Upper lobe of right lung (tissue), 1 donor: ENCODE measurements around the gene GRAP. TPM values are rescaled to one million over a fixed set of nuclear protein-coding genes. Genes with fewer than 3 reads are reported as not detected.

Experiments used
- ATAC-seq: fragments of 200-7000 bp; cut with Tn5 transposase; one replicate; pipeline ENCODE4 v1.9.1; 2020; ENCODE audit warnings: mild to moderate bottlenecking, moderate library complexity
- DNase-seq: peaks from one replicate; pipeline ENCODE4 v3.0.0-alpha.2; 2020
- H3K27ac ChIP-seq: fragments of 200-600 bp; one replicate; pipeline ENCODE4 v1.8.0; 2022
- H3K27me3 ChIP-seq: fragments of 200-600 bp; one replicate; pipeline ENCODE4 v1.8.0; 2022; ENCODE audit warnings: mild to moderate bottlenecking
- H3K36me3 ChIP-seq: fragments of 200-600 bp; one replicate; pipeline ENCODE4 v1.8.0; 2022
- H3K4me1 ChIP-seq: fragments of 200-600 bp; one replicate; pipeline ENCODE4 v1.8.0; 2022
- H3K4me3 ChIP-seq: fragments of 200-600 bp; one replicate; pipeline ENCODE4 v1.8.0; 2022; ENCODE audit warnings: mild to moderate bottlenecking
- H3K9me3 ChIP-seq: fragments of 200-600 bp; one replicate; pipeline ENCODE4 v1.8.0; 2022
- intact Hi-C: fragments of 100-400 bp; cut with DNase I; formaldehyde crosslinking; loops from one replicate; pipeline ENCODE4 v1.11.0; 2022
- total RNA-seq: library from RNA; stranded (reverse); fragmentation: NEBNext Ultra II Directional; extraction: Animal tissue kit (Norgen Biotek cat#: 25700); gene quantifications from one replicate; pipeline ENCODE4 v1.2.1, GENCODE V29; 2021
- TF ChIP-seq, protein P1 (sequence below): fragments of 200-600 bp; IDR thresholded peaks from one replicate; pipeline ENCODE4 v1.8.0; 2022; ENCODE audit warnings: antibody characterized with exemption
- donor health status: DM: no; HTN: yes; CAD: no; lungs with severe emphysema.

The GRAP gene
- total RNA-seq, 1 donor from 2014 or later, result 10.6 TPM

DNA sequence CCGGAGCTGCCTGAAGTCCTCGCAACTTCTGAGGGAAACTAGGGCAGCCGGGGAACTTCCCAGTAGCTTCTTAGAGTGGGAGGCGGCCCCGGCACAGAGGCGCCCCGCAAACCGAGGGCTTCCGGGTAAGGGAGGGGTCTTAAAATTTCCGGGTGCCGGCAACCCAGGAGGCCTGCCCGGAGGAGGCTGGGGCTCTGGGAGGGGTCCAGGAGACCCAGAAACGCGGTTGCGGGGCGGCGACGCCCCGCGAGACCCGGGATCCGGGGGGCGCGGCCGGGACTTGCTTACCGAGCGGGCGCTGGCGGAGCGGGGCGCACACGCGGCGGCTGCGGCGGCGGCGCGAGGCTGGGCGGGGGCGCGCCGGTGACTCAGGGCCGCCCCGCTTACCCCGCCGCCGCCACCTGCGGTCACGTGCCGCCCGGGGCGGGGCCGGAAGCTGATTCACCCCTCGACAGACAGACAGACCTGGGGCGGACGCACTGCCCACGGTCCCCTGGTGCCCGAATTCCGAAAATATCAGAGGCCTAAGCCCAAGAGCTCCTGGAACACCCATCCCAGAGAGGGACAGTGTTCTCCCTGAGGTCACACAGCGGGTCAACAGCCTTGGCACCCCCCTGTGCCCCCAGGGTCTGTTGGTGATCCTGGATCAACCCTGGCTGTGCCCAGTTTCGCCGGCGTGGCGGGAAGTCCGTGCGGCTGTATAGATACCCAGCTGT is 42.2 kb downstream of the GRAP start, which contains the start of gene FAM83G:
Gene FAM83G, minus strand, starts transcription at position 344 of the 716 bp plus-strand sequence. CDS start 723 bp downstream, outside the sequence.
- peak; percentile 92 for DNase-seq
- H3K4me3 ChIP-seq, result peak within 1 kb of the TSS; percentile 66
- peak within 1 kb of the TSS; percentile 73 for H3K27ac ChIP-seq
- intact Hi-C loops, result no loop called here
- TF ChIP-seq, protein P1, sequence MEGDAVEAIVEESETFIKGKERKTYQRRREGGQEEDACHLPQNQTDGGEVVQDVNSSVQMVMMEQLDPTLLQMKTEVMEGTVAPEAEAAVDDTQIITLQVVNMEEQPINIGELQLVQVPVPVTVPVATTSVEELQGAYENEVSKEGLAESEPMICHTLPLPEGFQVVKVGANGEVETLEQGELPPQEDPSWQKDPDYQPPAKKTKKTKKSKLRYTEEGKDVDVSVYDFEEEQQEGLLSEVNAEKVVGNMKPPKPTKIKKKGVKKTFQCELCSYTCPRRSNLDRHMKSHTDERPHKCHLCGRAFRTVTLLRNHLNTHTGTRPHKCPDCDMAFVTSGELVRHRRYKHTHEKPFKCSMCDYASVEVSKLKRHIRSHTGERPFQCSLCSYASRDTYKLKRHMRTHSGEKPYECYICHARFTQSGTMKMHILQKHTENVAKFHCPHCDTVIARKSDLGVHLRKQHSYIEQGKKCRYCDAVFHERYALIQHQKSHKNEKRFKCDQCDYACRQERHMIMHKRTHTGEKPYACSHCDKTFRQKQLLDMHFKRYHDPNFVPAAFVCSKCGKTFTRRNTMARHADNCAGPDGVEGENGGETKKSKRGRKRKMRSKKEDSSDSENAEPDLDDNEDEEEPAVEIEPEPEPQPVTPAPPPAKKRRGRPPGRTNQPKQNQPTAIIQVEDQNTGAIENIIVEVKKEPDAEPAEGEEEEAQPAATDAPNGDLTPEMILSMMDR, result no peak
- H3K4me1 ChIP-seq, result peaks cover 5% of the 10 kb centered on the region
- no peaks in the 10 kb centered on the region for H3K36me3 ChIP-seq
- ATAC-seq, result peak; percentile 91
- H3K9me3 ChIP-seq, result no peaks in the 10 kb centered on the region
- H3K27me3 ChIP-seq, result no peaks in the 10 kb centered on the region

DNA sequence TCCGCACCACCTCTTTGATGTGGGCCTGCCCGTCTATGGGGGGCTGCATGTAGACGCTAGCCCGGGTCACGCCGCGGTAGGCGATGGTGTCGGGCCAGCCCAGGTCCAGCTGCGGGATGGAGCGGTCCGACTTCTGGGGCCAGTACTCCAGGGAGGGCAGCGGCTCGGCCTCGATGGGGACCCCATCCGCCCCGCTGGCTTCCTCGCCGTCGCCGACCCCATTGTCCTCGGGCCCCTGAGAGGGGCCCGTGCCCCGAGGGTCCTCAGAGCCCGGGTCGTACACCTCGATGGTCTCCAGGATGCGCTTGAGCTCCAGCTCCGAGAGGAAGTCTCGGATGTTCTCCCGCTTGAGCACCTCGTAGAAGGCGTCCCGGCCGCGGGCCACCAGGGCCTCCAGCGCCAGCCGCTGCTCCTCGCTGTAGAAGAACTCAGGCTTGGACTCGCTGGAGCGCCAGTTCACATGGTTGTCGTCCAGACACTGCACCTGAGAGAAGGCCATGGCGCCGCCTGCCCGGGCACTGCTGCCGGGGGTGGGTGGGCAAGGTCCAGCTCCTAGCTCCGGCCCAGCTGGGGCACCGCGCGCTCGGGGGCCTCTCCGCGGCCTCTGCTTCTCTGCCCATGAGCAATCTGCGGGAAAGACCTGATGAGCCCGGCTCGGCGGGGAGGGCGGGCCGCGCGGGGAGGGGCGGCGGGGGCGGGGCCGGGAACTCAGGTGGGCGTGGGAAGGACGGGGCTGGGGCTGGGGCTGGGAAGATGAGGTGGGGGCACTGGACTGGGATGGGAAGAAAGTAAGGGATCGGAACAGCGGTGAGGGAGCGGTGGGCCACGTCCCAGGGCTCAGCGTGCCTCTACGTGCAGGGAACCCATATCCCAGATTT is 43.0 kb downstream of the GRAP start:
- TF ChIP-seq, protein P1, result no peak
- peak; percentile 44 for ATAC-seq
- peak overlapping the region; percentile 66 for H3K4me3 ChIP-seq
- no peaks in the 10 kb centered on the region for H3K9me3 ChIP-seq
- peak overlapping the region; percentile 51 for H3K27ac ChIP-seq
- DNase-seq, result no peak
- H3K27me3 ChIP-seq, result no peaks in the 10 kb centered on the region
- intact Hi-C loops, result no loop called here
- H3K36me3 ChIP-seq, result no peaks in the 10 kb centered on the region
- H3K4me1 ChIP-seq, result peaks cover 5% of the 10 kb centered on the region

DNA sequence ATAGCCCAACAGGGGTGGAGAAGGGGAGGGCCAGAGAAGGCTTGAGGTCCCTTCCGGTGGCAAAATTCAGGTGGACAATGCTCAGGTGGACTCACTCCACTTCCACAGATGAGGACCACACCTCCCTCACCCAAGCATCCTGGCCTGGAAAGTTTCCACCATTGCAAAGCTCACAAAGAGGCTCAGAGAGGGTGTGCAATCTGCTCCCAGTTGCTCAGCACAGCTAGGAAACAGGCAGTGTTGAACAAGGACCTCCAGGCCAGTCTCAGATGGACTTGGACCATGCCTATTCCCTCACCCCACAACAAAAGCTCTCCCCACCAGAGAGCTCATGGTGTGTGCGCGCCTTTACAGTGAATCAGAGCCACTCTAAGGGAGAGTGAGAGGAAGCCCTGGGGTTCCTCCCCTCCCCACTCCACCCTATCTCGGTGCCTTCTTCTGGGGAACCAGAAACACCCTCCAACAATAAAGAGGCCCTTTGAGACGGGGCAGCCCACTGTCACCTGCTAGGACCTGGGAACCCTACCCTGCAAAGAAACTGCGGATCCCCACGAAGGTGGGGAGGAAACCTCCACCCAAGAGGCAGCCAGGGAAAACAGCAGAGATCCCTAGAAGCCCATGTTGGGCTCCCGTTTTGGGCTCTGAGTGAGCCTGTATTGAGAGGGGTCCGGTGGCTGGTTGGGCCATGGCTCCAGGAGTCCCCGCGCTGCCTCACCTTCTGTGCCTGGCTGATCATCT is 43.8 kb downstream of the GRAP start:
- H3K4me1 ChIP-seq, result peaks cover 5% of the 10 kb centered on the region
- no peak overlapping the region for H3K27ac ChIP-seq
- H3K27me3 ChIP-seq, result no peaks in the 10 kb centered on the region
- DNase-seq, result no peak
- H3K9me3 ChIP-seq, result no peaks in the 10 kb centered on the region
- intact Hi-C loops, result no loop called here
- no peak overlapping the region for H3K4me3 ChIP-seq
- TF ChIP-seq, protein P1, result no peak
- no peaks in the 10 kb centered on the region for H3K36me3 ChIP-seq
- no peak for ATAC-seq

DNA sequence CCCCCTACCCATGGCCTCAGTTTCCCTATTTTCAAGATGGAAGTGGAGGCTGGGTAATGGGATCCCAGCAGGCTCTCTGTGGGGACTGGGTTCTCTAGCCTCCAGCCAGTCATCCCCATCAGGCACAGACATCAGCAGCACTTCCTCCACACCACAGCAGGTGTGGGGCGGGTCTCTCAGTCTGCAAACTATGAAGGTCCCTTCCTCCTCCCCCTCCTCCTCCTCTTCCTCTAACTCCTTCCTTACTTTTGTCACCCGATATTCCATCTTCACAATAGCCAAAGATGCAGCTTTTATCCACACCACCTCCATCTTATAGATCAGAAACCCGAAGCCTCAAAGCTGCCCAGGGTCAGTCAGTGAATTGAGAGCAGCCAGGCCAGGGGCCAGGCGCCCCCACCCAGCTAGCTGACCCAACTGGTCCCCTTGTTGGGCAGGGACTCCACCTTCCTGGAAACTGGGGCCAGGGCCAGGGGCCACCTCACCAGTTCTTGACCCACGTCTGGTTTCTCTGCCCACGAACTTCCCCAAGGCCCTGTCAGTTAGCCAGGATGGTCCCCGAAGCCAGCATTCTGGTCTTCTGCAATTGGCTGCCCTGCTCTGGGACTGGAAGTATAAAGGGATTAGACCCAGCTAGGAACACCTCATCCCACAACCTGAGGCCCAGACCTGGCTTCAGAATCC is 44.7 kb downstream of the GRAP start:
- Histone ChIP-seq H3K4me3 (no peak overlapping the region), H3K9me3 (no peaks in the 10 kb centered on the region), H3K36me3 (no peaks in the 10 kb centered on the region), H3K27ac (no peak overlapping the region), H3K27me3 (no peaks in the 10 kb centered on the region), H3K4me1 (peaks cover 5% of the 10 kb centered on the region)
- intact Hi-C loops, result no loop called here
- TF ChIP-seq, protein P1, result no peak
- DNase-seq (no peak), ATAC-seq (no peak)
